ENCODE measurements around the gene RAB8A. TPM values are rescaled to one million over a fixed set of nuclear protein-coding genes. Genes with fewer than 3 reads are reported as not detected.

Gene RAB8A
- total RNA-seq, 2 donors from 2014 or later = 127 to 145 TPM

DNA sequence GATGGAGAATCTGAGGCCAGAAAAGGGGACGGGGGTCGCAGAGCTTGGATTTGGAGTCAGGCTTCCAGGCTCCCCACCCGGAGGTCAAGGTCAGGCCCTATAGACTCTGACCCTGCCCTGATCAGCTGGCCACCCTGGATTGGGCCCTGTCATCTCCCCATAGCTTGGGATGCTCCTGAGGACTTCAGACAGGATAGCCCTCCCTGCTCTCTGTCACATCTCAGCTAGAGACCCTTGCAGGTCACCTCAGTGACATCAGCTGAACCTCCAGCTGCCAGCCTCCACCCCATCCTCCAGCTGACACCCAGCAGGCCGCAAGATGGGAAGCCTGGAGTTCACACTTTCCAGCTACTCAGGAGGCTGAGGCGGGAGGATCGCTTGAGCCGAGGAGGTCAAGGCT lies 38.2 kb upstream of the RAB8A start:
- intact Hi-C loops (cut with DNase I) = no loop called here
- no peak overlapping the region for H3K27ac ChIP-seq

GRCh38 chr19:16073988-16074387 lies 37.7 kb upstream of the RAB8A start:
- Histone ChIP-seq H3K4me3 (no peak overlapping the region), H3K9me3 (no peaks in the 10 kb centered on the region), H3K27me3 (no peaks in the 10 kb centered on the region), H3K27ac (peak overlapping the region; percentile 18), H3K36me3 (no peaks in the 10 kb centered on the region), H3K4me1 (peaks cover 21% of the 10 kb centered on the region), H3K9ac (ENCODE audit: low read depth in 2 of 2, low read length in 2 of 2) (no peak overlapping the region)
- TF ChIP-seq, protein P1, sequence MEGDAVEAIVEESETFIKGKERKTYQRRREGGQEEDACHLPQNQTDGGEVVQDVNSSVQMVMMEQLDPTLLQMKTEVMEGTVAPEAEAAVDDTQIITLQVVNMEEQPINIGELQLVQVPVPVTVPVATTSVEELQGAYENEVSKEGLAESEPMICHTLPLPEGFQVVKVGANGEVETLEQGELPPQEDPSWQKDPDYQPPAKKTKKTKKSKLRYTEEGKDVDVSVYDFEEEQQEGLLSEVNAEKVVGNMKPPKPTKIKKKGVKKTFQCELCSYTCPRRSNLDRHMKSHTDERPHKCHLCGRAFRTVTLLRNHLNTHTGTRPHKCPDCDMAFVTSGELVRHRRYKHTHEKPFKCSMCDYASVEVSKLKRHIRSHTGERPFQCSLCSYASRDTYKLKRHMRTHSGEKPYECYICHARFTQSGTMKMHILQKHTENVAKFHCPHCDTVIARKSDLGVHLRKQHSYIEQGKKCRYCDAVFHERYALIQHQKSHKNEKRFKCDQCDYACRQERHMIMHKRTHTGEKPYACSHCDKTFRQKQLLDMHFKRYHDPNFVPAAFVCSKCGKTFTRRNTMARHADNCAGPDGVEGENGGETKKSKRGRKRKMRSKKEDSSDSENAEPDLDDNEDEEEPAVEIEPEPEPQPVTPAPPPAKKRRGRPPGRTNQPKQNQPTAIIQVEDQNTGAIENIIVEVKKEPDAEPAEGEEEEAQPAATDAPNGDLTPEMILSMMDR (IDR thresholded peaks at IDR 0.05) = no peak
- DNase-seq = no peak
- intact Hi-C loops (cut with DNase I) = no loop called here

More for the DNA sequence above, 38.2 kb upstream of the RAB8A start:
- DNase-seq = no peak
- H3K36me3 ChIP-seq = no peaks in the 10 kb centered on the region
- H3K27me3 ChIP-seq = no peaks in the 10 kb centered on the region
- H3K9me3 ChIP-seq = no peaks in the 10 kb centered on the region
- no peak overlapping the region for H3K4me3 ChIP-seq
- peaks cover 21% of the 10 kb centered on the region for H3K4me1 ChIP-seq
- TF ChIP-seq, protein P1 (IDR thresholded peaks at IDR 0.05) = no peak
- peak overlapping the region in 1 of 2 donors; percentile 40 for H3K9ac ChIP-seq (ENCODE audit: low read depth in 2 of 2, low read length in 2 of 2)

DNA sequence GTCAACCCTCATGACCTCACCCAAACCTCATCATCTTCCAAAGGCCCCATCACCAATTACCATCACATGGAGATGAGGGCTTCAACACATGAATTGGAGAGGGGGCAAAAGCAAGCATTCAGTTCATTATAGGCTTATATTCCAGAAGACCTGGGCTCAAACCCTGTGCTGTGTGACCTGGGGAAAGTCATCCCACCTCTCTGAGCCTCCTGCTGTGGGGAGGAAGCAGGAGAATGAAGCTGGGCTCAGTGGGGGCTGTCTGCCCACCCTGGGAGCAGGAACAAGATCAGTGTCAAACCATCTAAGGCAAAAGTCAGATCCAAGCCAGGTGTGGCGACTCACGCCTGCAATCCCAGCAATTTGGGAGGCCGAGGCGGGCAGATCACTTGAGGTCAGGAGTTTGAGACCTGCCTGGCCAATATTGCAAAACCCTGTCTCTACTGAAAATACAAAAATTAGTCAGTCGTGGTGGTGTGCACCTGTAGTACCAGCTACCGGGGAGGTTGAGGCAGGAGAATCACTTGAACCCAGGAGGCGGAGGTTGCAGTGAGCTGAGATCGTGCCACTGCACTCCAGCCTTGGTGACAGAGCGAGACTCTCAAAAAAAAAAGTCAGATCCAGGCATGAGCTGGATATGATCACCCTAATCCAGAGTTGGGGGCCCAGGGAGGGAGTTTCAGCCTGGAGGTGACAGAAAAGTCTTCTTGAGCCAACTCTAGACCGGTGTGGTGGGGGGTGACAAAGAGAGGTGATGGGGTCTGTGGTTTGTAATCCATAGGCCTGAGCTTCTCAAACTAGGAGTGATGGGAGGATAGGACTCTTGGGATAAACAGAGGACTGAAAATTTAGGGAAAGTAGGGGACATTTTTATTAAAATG lies 37.0 kb upstream of the RAB8A start:
- Histone ChIP-seq H3K27me3 (no peaks in the 10 kb centered on the region), H3K9ac (ENCODE audit: low read depth in 2 of 2, low read length in 2 of 2) (peak overlapping the region; percentile 98 to 100), H3K9me3 (no peaks in the 10 kb centered on the region), H3K4me1 (peaks cover 28% of the 10 kb centered on the region), H3K27ac (peak overlapping the region; percentile 100), H3K4me3 (no peak overlapping the region), H3K36me3 (no peaks in the 10 kb centered on the region)
- TF ChIP-seq, protein P1 (IDR thresholded peaks at IDR 0.05) = no peak
- intact Hi-C loops (cut with DNase I) = no loop called here
- no peak for DNase-seq

- DNase-seq = no peak
- Histone ChIP-seq H3K4me3 (peak overlapping the region; percentile 92), H3K9ac (ENCODE audit: low read depth in 2 of 2, low read length in 2 of 2) (peak overlapping the region; percentile 98 to 100)
Observed at GRCh38 chr19:16075430-16076153, 36.1 kb upstream of the RAB8A start.

More at GRCh38 chr19:16075430-16076153, 36.1 kb upstream of the RAB8A start:
- no peaks in the 10 kb centered on the region for H3K36me3 ChIP-seq
- peaks cover 31% of the 10 kb centered on the region for H3K4me1 ChIP-seq
- H3K27me3 ChIP-seq = no peaks in the 10 kb centered on the region
- TF ChIP-seq, protein P1 (IDR thresholded peaks at IDR 0.05) = no peak
- peak overlapping the region; percentile 100 for H3K27ac ChIP-seq
- intact Hi-C loops (cut with DNase I) = no loop called here
- H3K9me3 ChIP-seq = no peaks in the 10 kb centered on the region
